Measurements from ENCODE around the gene SND1.
"Not testable (repeated sequence)": the region's sequence is repeated elsewhere in the genome, so short reads cannot be mapped to it uniquely, and the experiment has no call there.

Gene SND1

DNA sequence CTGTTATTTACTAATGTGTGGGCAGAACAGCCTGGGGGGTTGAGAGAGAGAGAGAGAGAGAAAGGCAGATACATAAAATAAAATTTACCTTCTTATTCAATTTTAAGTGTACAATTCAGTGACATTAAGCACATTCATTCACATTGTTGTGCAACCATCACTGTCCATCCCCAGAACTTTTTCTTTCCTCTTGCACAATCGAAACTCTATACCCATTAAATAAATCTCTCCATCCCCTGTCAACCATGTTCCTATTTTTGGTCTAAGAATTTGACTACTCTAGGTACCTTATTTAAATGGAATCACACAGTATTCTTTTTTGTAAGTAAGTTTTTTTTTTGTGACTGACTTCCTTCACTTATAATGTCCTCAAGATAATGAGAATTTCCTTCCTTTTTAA lies 181.6 kb downstream of the SND1 start:
- no peak for DNase-seq (ENCODE audit: low read depth)

DNA sequence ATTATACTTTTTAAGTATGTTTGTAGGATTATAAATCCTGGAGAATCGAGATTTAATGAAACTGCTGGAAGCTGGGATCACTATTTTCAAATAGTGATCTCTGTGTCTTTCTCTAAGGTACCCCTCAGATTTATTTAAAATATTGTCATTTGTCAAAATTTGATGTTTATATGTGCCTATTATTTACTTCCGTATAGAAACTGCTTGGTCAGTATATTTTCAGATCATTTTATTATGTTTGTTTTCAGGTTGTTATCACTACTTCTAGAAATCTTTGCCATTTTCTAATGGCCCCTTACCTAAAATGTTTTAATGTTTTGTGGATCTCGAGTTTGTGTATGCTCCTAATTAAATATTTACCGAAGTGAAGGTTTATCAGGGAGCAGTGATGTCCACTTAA lies 183.7 kb downstream of the SND1 start:
- no peak for DNase-seq (ENCODE audit: low read depth)

GRCh38 chr7:127837816-127838410 lies 185.9 kb downstream of the SND1 start:
- not testable (repeated sequence) for DNase-seq (ENCODE audit: low read depth)

GRCh38 chr7:127838816-127839415 lies 186.9 kb downstream of the SND1 start:
- no peak for DNase-seq (ENCODE audit: low read depth)

DNA sequence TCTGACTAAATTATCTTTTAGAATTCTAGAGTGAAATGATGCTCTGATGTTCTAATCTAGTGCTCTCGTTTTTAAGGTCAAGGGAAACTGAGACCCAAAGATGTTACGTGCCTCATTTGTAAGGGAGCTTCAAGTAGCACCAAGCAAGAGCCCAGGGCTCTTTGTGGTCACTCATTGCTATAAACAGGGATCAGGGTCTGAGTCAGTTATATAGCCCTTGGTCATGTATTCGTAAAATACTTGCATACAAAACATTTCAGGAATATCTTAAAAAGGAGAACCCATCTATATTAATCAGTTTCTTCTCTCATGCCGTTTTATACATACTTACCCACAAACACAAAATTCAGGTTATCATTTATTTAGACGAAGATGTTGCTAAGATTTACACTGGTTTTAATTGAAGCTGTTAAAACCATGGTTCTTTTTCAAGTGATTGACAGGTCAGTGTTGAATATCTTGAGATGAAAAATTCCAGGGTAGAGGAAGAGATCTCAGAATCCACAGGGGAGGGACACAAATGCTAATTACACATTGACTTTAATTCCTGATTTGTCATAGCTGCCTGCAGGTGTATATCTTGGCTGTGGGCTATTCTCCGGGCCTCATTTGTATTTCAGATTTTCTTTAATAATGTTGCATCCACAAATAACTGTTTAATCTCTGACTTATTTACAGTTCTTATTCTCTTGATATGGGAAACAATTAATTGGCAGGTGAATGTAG lies 188.4 kb downstream of the SND1 start:
- DNase-seq (ENCODE audit: low read depth), result no peak

DNA sequence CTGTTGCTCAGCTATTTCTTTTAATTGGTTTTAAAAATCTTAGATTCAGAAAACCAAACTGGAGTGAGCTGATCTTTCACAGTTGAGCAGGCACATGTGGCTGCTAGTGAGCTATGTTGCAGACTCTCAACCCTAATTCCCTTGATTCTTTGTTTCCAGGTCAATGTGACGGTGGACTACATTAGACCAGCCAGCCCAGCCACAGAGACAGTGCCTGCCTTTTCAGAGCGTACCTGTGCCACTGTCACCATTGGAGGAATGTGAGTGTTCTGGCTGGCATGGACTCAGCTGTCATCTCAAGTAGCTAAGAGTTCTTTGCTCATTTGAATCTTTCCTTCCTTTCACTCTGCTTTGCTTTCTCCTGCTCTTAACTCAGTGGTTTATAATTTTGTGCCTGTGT lies 192.2 kb downstream of the SND1 start:
- no peak for DNase-seq (ENCODE audit: low read depth)

- no peak for DNase-seq (ENCODE audit: low read depth)
These were observed 192.8 kb downstream of the SND1 start for GRCh38 chr7:127844707-127845331.

DNA sequence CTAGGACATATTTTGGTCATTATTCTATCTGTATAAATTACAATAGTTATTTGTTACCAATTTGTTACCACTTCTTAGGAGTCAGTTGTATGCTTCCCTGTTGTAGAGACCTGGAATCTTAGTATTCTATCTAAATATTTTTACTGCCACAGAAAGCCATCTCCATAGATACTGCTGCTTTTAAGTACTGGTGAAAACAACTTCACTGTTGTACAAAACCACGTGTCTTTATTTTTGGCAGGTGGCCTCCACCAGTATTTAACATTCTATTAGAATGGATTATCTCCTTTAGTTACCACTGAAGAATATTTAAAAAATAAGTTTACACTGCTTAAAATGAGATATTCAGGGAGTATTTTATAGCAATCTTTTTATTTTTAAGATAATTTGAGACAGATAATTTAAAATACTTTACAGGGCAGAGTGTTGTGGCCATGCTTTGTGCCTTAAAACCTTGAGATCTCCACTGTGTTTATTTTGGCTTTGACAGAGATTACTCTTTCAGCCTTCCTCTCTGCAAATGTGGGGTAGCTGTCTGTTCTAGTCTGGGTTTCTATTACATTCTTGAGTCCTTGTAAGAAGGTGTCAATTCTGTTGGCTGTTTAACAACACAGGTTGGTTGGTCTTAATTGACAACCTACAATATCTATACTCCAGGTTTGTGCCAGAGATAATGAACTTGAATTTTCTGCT lies 193.7 kb downstream of the SND1 start:
- DNase-seq (ENCODE audit: low read depth), result no peak

GRCh38 chr7:127847641-127848040 lies 195.6 kb downstream of the SND1 start:
- DNase-seq (ENCODE audit: low read depth), result no peak

DNA sequence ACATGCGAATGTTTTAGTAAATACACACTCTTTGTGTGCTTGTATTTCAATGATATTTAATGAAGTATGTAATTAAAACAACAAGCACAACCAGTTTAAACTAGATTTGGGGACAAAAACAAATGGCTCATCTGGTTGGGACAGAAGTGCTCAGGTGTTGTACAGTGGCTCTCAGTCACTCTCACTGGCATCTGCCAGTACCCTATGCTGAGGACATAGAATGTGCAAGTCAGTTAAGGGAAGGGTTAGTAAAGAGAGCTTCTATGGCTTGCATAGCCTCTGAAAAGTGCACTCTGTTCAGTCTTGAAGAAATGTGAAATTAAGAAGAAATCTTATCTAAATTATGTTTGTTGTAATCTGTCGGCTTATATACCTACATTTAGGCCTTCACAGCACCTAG lies 196.2 kb downstream of the SND1 start:
- no peak for DNase-seq (ENCODE audit: low read depth)

DNA sequence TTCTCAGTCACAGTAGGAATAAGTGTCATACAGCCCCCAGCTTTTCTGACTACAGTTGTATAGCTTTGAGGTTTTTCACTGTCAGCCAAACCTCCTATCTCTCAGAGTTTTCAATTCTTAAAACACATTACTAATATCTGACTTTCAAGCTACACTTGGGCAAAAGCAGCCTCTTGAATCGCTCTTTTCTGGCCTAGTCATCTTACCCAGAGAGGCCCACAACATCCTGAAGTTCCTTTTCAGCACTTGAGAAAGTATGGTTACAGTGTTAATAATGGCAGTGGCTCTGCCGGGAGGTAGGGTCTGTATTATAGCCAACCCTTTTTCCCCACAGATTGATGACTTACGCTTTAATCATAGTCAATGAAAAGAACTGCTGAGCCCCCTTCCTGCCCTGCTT lies 198.2 kb downstream of the SND1 start:
- DNase-seq (ENCODE audit: low read depth), result no peak

- no peak for DNase-seq (ENCODE audit: low read depth)
These were observed 202.4 kb downstream of the SND1 start for GRCh38 chr7:127854383-127854782.

- DNase-seq (ENCODE audit: low read depth), result no peak
These were observed 205.5 kb downstream of the SND1 start for GRCh38 chr7:127857464-127857841.

GRCh38 chr7:127858091-127858914 lies 206.3 kb downstream of the SND1 start:
- no peak for DNase-seq (ENCODE audit: low read depth)

DNA sequence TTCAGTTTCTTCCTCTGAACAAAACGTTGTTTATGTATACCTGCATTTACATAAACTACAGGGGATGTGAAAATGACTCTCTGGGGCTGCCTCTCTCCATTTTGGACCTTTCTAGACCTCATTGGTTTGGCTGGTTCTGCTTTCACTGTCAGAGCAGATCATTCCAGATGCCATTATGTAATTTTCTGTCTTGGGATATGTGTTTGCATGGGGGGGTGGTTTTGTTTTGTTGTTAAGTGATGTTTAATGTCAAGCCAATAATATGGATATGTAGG lies 206.9 kb downstream of the SND1 start:
- no peak for DNase-seq (ENCODE audit: low read depth)

- DNase-seq (ENCODE audit: low read depth), result no peak
These were observed 207.3 kb downstream of the SND1 start for GRCh38 chr7:127859330-127859729.

- DNase-seq (ENCODE audit: low read depth), result no peak
These were observed 210.5 kb downstream of the SND1 start for GRCh38 chr7:127862525-127862924.

DNA sequence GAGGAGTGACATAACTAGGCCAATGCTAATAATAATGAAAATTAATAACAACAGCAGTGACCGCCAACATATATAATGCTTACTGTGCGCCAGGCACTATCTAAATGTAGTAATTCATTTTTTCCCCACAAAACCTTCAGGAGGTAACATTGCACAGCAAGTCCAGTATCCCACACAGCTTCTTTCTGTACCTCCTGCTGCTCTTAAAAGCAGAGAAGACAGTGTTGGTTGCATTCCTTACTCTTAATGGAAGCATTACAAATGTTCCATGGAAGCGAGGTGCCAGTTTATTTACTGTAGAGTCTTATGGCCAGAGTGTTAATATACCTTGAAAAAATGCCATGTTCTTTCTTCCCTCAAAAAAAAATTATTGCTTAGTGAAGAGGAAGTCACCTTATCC lies 211.1 kb downstream of the SND1 start:
- no peak for DNase-seq (ENCODE audit: low read depth)

- no peak for DNase-seq (ENCODE audit: low read depth)
These were observed 213.5 kb downstream of the SND1 start for GRCh38 chr7:127865466-127865865.

- no peak for DNase-seq (ENCODE audit: low read depth)
These were observed 218.4 kb downstream of the SND1 start for GRCh38 chr7:127870231-127870907.

DNA sequence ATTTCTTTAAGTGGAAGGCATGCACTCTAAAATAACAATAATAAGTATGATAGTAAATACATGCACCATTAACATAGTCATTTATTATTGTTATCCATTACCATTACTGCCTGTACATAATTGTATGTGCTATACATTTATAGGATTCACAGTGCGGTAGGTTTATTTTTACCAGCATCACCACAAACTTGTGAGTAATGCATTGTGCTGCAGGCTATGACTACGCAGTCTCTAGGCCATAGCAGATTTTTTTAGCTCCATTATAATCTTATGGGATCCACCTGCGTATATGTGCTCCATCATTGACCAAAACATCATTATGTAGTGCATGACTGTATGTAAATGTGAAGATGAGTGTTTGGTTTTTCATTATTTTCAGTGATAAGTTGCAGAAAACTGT lies 219.2 kb downstream of the SND1 start:
- no peak for DNase-seq (ENCODE audit: low read depth)

Data from stimulated activated CD8-positive, alpha-beta memory T cell treated with anti-CD3 and anti-CD28 coated beads, Interleukin-12 subunit alpha, Interleukin-12 subunit beta, amount 100 ng/mL, for 1 hour (primary cell).